Activated CD8-positive, alpha-beta memory T cell treated with anti-CD3 and anti-CD28 coated beads for 36 hours (primary cell): ENCODE results near the gene ARFGEF2. TPM values are rescaled to one million over a fixed set of nuclear protein-coding genes. Genes with fewer than 3 reads are reported as not detected.

Experiments used
- CTCF ChIA-PET: fragments of 350-600 bp; sonication (Branson Sonifier 250); formaldehyde crosslinking; loops from one replicate; lab custom pipeline; 2021; ENCODE audit warnings: antibody characterized with exemption; lab: Charles Lee
- POLR2A ChIA-PET: fragments of 350-600 bp; sonication (Branson Sonifier 250); formaldehyde crosslinking; loops from one replicate; lab custom pipeline; 2021; ENCODE audit warnings: antibody characterized with exemption; lab: Charles Lee
- total RNA-seq, 2 experiments: library from RNA; stranded (reverse); gene quantifications; one replicate each; pipeline ENCODE4 v1.2.3, GENCODE V29; 2021

The ARFGEF2 gene
- total RNA-seq, 2 experiments from 2014 or later = 34.2 to 35.3 TPM

DNA sequence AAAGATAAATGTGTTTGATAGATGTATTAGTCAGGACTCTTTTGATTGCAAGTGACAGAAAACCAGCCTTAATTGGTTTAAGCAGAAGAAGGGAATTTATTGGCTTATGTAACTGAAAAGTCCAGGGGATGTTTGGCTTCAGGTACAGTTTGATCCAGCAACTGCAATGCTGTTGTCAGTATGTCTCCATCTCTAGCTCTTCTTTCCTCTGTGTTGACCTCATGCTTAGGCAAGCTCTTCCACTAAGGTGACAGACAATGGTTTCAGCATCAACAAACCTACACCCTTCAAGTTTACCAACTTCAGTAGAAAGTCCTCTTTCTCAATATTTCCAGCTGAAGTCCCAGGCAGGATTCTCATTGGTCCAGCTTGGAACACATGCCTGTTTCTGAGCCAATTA lies 28.1 kb upstream of the ARFGEF2 start:
- POLR2A ChIA-PET = no interaction called here

DNA sequence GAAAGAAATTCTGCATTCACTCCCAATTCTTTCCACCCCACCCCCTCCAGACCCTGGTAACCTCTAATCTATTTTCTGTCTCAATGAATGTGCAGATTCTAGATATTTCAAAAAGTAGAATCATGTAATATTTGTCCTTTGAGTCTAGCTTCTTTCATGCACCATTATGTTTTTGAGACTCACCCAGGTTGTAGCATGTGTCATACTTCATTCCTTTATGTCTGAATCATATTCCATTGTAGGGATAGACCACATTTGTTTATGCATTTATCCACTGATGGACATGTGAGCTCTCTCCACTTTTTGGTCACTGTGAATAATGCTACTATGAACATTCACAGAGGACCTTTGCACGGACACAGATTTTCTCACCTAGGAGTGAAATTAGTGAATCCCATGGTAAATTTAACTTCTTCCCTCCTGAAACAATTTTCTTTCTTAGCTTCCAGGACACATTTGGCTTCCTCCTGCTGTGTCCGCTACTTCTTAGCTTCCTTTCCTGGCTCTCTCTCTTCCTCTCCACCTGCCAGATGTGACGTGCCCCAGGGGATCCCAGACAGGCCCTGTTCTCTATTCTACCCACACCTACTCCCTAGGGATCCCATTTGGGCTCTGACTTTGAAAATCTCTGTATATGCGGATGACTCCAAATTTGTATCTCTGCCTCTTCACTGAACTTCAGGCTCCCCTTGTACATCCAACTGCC lies 24.1 kb upstream of the ARFGEF2 start:
- ChIA-PET POLR2A (no interaction called here), CTCF (no interaction called here)

More for the DNA sequence above, 28.1 kb upstream of the ARFGEF2 start:
- CTCF ChIA-PET = interaction anchor here (1.3 to 1.4 kb wide), 2 partner anchors 11 to 236 kb away, joined by 4 read pairs; no protein-coding TSS in a partner anchor

DNA sequence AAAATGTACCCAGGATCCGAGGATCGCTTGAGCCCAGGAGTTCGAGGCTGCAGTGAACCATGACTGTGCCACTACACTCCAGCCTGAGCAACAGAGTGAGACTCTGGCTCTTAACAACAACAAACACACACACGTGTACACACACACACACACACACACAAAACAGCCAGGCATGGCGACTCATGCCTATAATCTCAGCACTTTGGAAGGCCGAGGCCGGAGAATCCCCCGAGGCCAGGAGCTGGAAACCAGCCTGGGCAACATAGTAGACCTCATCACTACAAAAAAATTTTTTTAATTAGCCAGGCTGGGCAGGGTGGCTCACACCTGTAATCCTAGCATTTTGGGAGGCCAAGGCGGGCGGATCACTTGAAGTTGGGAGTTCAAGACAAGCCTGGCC lies 23.3 kb upstream of the ARFGEF2 start:
- ChIA-PET CTCF (interaction anchor here (0.7 kb wide), 1 partner anchor 241 kb away, joined by 4 read pairs; no protein-coding TSS in a partner anchor), POLR2A (no interaction called here)

DNA sequence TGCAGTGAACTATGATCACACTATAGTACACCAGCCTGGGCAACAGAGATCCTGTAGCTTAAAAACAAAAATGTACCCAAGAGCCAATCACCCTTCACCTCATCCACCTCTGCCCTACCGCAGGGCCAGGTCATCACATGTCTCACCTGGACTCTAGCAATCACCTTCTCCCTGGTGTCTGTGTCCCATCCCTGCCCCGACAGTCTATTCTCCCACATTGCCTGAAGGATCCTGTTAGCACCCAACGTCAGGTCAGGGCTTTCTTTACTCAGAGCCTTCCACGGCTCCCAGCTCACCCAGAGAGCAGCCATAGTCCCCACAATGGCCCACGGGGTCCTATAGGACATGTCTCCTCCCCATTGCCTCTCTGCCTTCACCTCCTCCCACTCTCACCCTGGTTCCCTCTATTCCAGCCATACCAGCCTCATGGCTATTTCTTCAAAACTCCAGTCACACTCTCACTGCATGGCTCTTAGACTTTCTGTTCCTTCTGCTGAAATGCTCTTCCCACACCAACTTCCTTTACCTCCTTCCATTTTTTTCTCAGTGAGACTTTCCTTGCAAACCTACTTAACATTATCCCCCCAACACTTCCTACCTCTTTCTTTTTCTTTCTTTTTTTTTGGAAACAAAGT lies 22.5 kb upstream of the ARFGEF2 start:
- POLR2A ChIA-PET = no interaction called here
- CTCF ChIA-PET = interaction anchor here (0.7 to 1.5 kb wide), 2 partner anchors 13 to 241 kb away, joined by 3 to 4 read pairs; no protein-coding TSS in a partner anchor

DNA sequence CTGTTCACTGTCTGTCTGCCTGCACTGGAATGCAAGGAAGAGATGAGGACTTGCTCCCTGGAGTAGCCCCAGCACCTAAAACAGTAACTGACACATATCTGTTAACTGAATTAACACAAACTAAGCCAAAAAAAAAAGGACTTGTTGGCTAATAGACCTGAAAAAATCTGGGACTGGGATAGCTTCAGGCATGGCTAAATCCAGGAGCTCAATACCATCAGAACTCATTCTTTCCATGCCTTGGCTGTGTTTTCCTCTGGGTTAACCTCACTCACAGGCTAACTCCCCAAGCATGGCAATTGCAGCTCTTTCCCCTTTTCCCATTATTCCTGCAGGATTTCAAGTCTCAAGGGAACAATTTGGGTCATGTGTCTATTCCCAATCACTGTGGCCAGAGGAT lies 21.6 kb upstream of the ARFGEF2 start:
- ChIA-PET POLR2A (no interaction called here), CTCF (interaction anchor here (1.5 kb wide), 1 partner anchor 14 kb away, joined by 3 read pairs; no protein-coding TSS in a partner anchor)

DNA sequence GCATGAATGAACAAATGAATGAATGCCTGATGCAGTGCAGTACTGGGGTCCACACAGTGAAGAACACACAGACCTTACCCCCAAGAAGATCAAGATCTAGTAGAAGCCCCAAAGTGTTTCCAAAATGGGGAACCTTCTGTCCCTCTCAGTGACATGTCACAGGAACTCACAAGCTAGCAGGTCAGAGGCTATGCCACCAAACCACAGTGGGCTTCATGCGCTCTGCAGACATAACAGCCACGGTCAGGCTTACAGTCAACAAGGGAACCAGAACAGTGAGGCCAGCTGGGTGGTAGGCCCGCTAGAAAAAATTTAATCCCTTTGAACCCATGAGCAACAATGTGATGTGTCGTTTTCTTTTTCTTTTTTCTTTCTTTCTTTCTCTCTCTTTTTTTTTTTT lies 20.2 kb upstream of the ARFGEF2 start:
- POLR2A ChIA-PET = interaction anchor here (0.7 kb wide), 1 partner anchor 12 kb away, joined by 11 read pairs; no protein-coding TSS in a partner anchor
- CTCF ChIA-PET = interaction anchor here (1.4 kb wide), 1 partner anchor 244 kb away, joined by 6 read pairs; no protein-coding TSS in a partner anchor

DNA sequence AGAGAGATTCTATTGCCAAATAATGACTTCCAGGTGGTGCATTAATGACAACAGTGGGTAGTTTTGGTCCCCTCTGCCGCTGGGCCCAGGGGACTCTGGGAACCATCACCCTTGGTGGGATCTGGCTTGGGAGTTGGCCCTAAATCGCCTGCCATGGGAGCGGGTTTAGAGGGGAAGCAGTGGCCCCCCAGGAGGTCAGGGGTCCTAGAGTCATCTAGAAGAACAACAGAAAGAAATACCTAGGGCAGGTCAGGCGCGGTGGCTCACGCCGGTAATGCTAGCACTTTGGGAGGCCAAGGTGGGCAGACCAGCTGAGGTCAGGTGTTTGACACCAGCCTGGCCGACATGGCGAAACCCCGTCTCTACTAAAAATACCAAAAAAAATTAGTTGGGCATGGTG lies 17.8 kb upstream of the ARFGEF2 start:
- ChIA-PET POLR2A (interaction anchor here (0.7 kb wide), 1 partner anchor 28 kb away, joined by 3 read pairs; no protein-coding TSS in a partner anchor), CTCF (interaction anchor here (0.7 to 8.2 kb wide), 6 partner anchors 17 to 245 kb away, joined by 3 to 76 read pairs (median 5); partner anchors contain the start of gene PREX1)

DNA sequence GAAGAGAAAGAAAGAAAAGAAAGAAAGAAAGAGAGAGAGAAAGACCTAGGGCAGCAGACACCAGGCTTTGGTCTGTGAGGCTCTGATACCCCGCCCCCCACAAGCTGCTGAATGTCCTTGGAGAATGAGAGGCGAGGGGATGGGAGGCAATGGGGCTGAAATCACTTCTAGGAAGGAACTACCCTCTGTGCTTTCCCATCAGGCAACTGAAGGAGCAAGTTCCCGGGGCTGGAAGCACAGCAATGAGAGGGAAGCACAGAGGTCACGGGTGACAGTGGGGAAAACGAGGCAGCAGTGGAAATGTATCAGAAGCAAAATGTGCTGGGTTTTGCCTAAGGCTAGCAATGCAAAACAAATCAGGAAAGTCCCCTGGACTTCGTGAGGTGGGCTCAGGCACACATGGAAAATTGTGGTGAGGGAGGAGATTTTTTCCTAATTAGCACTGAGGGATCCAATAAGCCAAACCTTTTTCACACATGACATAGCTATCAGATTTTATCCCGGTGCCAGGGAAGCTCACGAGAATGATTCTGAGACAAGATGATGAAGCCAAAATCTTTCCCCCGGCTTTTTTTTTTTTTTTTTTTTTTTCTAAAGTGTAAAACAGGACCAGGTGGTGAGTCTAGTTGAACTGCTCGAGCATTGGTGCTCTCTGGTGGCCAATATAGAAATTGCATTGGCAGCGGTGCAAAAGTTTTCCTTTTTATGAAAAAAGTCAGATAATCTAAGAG lies 16.8 kb upstream of the ARFGEF2 start:
- ChIA-PET POLR2A (interaction anchor here (0.9 kb wide), 1 partner anchor 17 kb away, joined by 4 read pairs; no protein-coding TSS in a partner anchor), CTCF (interaction anchor here (0.6 to 8.2 kb wide), 30 partner anchors 9 to 1901 kb away, joined by 3 to 76 read pairs (median 4); partner anchors contain the start of gene PREX1)

DNA sequence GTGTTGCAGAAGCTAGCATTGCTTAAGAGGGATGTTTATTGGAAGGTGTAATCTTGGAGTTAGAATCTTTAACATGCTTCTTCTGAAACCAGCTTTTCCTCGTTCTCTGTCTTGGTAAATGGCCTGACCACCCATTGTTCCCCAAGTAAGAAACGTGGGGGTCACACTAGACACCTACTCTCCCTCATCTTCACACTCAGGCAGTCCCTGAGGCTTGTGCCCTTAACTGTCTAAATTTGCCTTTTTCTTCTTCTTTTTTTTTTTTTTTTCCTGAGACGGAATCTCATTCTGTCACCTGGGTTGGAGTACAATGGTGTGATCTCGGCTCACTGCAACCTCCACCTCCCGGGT lies 16.2 kb upstream of the ARFGEF2 start:
- POLR2A ChIA-PET = no interaction called here
- CTCF ChIA-PET = interaction anchor here (0.6 to 8.2 kb wide), 24 partner anchors 9 to 1900 kb away, joined by 3 to 76 read pairs (median 4); partner anchors contain the start of gene PREX1

DNA sequence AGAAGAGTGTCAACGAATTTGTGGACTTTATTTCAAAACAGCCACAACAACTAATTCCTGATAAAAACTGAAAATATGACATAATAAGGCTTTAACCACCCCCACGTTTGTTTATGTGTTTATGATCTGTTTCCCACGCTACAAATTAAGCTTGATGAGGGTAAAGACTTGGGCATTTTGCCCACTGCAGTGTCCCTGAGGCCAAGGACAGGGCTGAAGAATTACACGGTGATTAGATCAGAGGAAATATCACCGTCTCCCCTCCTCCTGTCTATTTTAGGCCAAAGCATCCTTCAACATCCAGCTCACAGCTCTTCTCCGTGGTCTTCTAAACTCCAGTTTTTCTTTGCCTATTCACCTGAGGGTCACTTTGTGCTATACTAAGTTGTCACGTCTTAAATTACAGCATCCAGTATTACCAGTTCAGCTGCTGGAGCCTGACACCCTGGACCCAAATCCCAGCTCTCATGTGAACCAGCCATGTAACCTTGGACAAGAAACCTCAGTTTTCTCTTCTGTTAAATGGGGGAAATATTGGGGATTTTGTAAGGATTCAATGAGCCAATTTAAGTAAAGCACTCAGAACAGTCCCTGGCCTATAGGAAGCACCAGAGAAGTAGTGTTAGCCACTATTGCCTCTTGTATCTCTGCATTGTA lies 15.2 kb upstream of the ARFGEF2 start:
- POLR2A ChIA-PET = no interaction called here
- CTCF ChIA-PET = interaction anchor here (0.6 to 8.2 kb wide), 6 partner anchors 18 to 251 kb away, joined by 3 to 76 read pairs (median 4); no protein-coding TSS in a partner anchor

DNA sequence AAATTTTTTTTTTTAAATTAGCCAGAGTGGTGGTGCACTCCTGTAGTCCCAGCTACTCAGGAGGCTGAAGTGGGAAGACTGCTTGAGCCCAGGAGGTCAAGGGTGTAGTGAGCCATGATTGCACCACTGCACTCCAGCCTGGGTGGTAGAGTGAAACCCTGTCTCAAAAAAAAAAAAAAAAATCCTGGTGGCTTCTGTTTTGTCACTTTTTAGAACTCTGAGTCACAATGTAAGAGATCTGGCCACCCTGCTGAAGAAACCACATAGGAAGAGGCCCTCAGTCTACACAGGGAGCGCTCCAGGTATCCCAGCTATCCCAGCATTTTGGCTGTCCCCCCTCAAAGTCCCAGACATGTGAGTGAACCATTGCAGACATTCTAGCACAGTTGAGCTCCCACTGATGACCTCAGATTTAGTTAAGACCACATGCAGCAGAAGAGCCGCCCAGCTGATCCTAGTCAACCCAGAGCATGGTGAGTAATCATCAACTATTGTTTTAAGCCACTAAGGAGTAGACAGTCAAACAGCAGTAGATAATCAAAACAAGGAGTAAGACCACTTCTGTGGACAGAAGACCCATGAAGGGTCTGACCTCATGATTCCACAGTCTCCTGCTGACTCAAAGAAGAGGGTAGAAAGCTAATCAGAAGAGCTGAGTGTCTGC lies 12.7 kb upstream of the ARFGEF2 start:
- CTCF ChIA-PET = interaction anchor here (1.4 to 8.2 kb wide), 2 partner anchors 250 to 288 kb away, joined by 3 to 76 read pairs; no protein-coding TSS in a partner anchor
- POLR2A ChIA-PET = no interaction called here

DNA sequence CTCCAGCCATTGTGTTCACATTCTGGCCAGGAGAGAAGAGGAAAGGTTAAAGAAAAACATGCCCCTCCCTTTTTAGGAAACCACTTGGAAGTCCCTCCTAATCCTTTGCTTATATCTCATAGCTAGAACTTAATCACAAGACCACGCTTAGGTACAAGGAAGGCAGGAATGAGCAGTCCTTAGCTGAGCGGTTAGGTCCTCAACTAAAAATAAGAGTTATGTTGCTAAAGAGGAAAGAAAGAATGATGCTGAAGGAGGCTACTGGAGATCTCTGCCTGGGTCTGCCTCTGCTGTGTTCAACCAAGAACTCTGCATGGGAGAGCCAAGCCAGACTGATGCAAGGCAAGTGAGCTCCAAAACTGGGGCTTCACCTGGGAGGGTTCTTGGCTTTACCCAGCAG lies 11.6 kb upstream of the ARFGEF2 start:
- POLR2A ChIA-PET = no interaction called here
- CTCF ChIA-PET = interaction anchor here (1.0 to 8.2 kb wide), 3 partner anchors 12 to 289 kb away, joined by 3 to 76 read pairs (median 3); no protein-coding TSS in a partner anchor

DNA sequence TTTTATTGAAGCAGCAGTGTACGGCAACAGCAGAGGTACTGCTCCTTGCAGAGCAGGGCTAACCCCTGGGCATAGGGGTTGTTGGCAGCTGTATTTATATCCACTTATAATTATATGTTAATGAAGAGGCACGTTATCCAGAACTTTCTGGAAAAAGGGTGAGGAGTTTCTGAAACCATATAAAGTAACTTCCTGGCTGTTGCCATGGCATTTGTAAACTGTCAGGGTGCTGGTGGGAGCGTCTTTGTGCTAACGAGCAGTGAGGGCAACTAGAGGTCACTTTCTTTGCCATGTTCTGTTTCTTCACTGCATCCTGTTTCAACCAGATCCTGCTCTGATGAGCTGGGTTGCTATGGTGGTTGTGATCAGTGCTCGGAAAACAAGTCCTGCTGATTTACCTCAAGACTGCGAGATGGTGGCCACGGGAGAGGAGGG lies 11.1 kb upstream of the ARFGEF2 start:
- ChIA-PET CTCF (interaction anchor here (1.0 to 8.2 kb wide), 3 partner anchors 12 to 290 kb away, joined by 3 to 76 read pairs (median 3); no protein-coding TSS in a partner anchor), POLR2A (no interaction called here)

DNA sequence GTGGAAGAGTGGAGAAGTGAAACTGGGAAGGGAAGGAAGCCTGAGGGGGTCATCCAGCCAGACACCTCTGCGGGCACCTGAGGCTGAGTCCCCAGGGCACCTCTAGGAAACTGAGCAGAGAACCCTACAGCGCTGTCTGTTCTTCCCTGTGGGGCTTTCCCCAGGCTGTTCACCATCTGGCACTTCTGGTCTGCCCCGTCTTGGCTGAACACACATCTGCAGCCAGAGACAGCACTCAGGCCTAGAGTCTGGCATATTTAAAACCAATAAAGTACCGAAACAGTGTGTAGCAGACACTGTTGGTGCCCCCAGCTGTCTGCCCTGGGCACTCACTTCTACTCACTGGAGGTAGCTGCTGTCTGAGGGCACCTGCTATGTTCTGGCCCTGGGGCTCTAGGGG lies 9.4 kb upstream of the ARFGEF2 start:
- CTCF ChIA-PET = interaction anchor here (1.8 kb wide), 1 partner anchor 254 kb away, joined by 5 read pairs; no protein-coding TSS in a partner anchor

DNA sequence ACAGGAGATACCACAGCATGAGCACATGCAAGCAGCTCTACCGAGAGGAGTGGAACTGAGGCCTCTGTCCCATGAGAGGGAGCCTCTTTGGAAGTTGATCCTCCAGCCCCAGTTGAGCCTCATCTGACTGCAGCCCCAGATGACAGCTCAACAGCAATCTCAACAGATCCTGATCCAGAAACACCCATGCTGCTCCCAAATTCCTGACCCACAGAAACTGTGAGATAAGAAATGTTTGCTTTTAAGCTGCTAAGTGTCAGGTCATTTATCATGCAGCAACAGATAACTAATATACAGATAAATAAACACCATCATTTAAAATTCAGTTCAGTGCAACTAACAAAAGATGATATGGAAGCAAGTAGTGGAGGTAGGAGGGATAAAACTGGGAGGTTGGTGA lies 4.8 kb upstream of the ARFGEF2 start:
- POLR2A ChIA-PET = no interaction called here
- CTCF ChIA-PET = interaction anchor here (1.0 kb wide), 1 partner anchor 259 kb away, joined by 6 read pairs; no protein-coding TSS in a partner anchor

More for the DNA sequence above, 9.4 kb upstream of the ARFGEF2 start:
- POLR2A ChIA-PET = no interaction called here

DNA sequence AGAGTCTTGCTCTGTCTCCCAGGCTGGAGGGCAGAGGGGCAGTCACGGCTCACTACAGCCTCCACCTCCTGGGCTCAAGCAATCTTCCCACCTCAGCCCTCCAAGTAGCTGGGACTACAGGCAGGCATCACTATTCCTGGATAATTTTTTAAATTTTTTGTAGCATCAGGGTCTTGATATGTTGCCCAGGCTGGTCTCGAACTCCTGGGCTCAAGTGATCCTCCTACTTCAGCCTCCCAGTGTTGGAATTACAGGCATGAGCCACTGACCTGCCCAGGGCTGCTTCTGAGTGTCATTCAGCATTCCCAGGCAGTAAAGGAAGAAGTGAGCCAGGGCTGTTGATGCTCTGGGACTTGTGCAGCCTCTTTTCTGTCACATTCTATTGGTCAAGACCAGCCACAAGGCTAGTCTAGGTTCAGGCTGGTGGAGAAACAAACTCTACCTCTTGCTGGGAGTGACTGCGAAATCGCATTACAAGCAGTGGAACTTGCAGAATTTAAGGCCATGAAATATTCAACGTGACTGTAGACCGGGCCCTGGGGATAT lies 2.1 kb upstream of the ARFGEF2 start:
- ChIA-PET POLR2A (interaction anchor here (0.6 kb wide), 1 partner anchor 23 kb away, joined by 3 read pairs; no protein-coding TSS in a partner anchor), CTCF (interaction anchor here (1.3 kb wide), 1 partner anchor 15 kb away, joined by 3 read pairs; no protein-coding TSS in a partner anchor)

DNA sequence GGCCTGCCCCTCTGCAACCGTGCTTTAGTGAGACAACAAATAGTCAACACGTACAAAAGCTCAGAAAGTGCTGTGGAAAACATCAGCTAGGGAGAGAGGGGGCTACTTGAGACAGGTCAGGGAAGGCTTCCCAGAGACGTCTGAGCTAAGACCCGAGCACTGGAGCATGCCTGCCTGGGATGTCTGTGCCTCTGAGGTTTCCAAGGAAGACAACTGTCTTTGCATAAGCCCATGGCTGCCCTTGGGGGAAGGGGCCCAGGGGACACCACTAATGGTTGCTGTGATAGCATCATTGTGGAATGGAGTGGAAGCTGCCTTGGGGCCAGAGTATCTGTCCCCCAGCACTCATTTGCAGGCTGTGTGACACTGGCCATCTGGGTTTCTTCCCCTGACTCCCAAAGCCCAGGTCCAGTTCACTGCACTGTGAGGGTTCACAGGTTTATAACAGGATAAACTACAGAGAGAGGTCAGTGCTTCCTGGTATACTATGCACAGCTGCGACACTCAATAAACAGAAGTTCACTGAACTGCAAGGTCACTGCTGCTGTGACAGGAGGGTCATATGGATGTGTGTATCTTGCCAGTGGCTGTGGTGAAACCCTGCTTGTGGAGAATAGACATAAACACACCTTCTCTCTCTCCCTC lies 1.5 kb upstream of the ARFGEF2 start:
- POLR2A ChIA-PET = interaction anchor here (0.6 kb wide), 1 partner anchor 22 kb away, joined by 3 read pairs; no protein-coding TSS in a partner anchor
- CTCF ChIA-PET = interaction anchor here (0.9 to 1.8 kb wide), 3 partner anchors 16 to 263 kb away, joined by 3 to 6 read pairs (median 3); no protein-coding TSS in a partner anchor
